SK-N-SH treated with all-trans-retinoic acid at 6 μM for 48 hours (cell line): ENCODE data around the gene FLT3LG.

Source experiments
- ATAC-seq: fragments of 200-7000 bp; cut with Tn5 transposase; 3 replicates; pipeline ENCODE4 v1.9.1; 2020; ENCODE audit warnings: mild to moderate bottlenecking, moderate library complexity
- ARNTL ChIP-seq: fragments of 450-650 bp; formaldehyde crosslinking; IDR thresholded peaks from 2 replicates; pipeline ENCODE4 v1.5.0; 2020; ENCODE audit warnings: low read depth, mild to moderate bottlenecking, moderate library complexity, borderline replicate concordance
- BACH2 ChIP-seq: fragments of 250-450 bp; sonication (Bioruptor Pico); IDR thresholded peaks from 2 replicates; pipeline ENCODE4 v1.9.0; 2021; ENCODE audit warnings: mild to moderate bottlenecking, borderline replicate concordance
- CSDC2 ChIP-seq: fragments of 250-450 bp; sonication (Bioruptor Pico); IDR thresholded peaks from 2 replicates; pipeline ENCODE4 v1.5.0; 2020; ENCODE audit warnings: mild to moderate bottlenecking, moderate library complexity
- ESRRG ChIP-seq: fragments of 250-450 bp; sonication (Bioruptor Pico); IDR thresholded peaks from 2 replicates; pipeline ENCODE4 v1.6.1; 2021; ENCODE audit warnings: mild to moderate bottlenecking
- GLIS3 ChIP-seq: fragments of 250-450 bp; sonication (Bioruptor Pico); IDR thresholded peaks from 2 replicates; pipeline ENCODE4 v1.5.0; 2020; ENCODE audit warnings: mild to moderate bottlenecking, moderate library complexity
- ISL1 ChIP-seq: fragments of 250-450 bp; sonication (Bioruptor Pico); IDR thresholded peaks from 2 replicates; pipeline ENCODE4 v2.1.2; 2022; ENCODE audit warnings: mild to moderate bottlenecking, moderate library complexity
- OSR1 ChIP-seq: fragments of 250-450 bp; sonication (Bioruptor Pico); IDR thresholded peaks from 2 replicates; pipeline ENCODE4 v1.8.0; 2022; ENCODE audit warnings: moderate library complexity, mild to moderate bottlenecking, inconsistent platforms
- PPARA ChIP-seq: fragments of 250-450 bp; sonication (Bioruptor Pico); IDR thresholded peaks from 2 replicates; pipeline ENCODE4 v1.5.0; 2020; ENCODE audit warnings: mild to moderate bottlenecking, borderline replicate concordance
- RARB ChIP-seq: fragments of 250-450 bp; sonication (Bioruptor Pico); IDR thresholded peaks from 2 replicates; pipeline ENCODE4 v1.8.0; 2021; ENCODE audit warnings: mild to moderate bottlenecking, moderate library complexity
- SNAI2 ChIP-seq: fragments of 250-450 bp; sonication (Bioruptor Pico); IDR thresholded peaks from 2 replicates; pipeline ENCODE4 v1.5.0; 2020; ENCODE audit warnings: mild to moderate bottlenecking, moderate library complexity
- TCF4 ChIP-seq: fragments of 250-450 bp; sonication (Bioruptor Pico); IDR thresholded peaks from 2 replicates; pipeline ENCODE4 v1.8.0; 2021; ENCODE audit warnings: mild to moderate bottlenecking, moderate library complexity, borderline replicate concordance
- TOX ChIP-seq: fragments of 250-450 bp; sonication (Bioruptor Pico); IDR thresholded peaks from 2 replicates; pipeline ENCODE4 v1.8.0; 2021; ENCODE audit warnings: mild to moderate bottlenecking, moderate library complexity, borderline replicate concordance
- ZC3H10 ChIP-seq: fragments of 250-450 bp; sonication (Bioruptor Pico); IDR thresholded peaks from 2 replicates; pipeline ENCODE4 v1.5.1; 2021; ENCODE audit warnings: mild to moderate bottlenecking, moderate library complexity
- ZFP3 ChIP-seq: fragments of 250-450 bp; sonication (Bioruptor Pico); IDR thresholded peaks from 2 replicates; pipeline ENCODE4 v1.5.0; 2020; ENCODE audit warnings: mild to moderate bottlenecking, moderate library complexity
- ZFP30 ChIP-seq: fragments of 450-650 bp; formaldehyde crosslinking; IDR thresholded peaks from 2 replicates; pipeline ENCODE4 v1.5.0; 2022; ENCODE audit warnings: mild to moderate bottlenecking, moderate library complexity
- ZNF565 ChIP-seq: fragments of 450-650 bp; formaldehyde crosslinking; conservative IDR thresholded peaks from 2 replicates; pipeline ENCODE4 v1.5.0; 2020; ENCODE audit warnings: low read depth, mild to moderate bottlenecking, moderate library complexity
- ZNF70 ChIP-seq: fragments of 450-650 bp; formaldehyde crosslinking; IDR thresholded peaks from 2 replicates; pipeline ENCODE4 v1.5.0; 2020; ENCODE audit warnings: mild to moderate bottlenecking, moderate library complexity
- TF ChIP-seq, protein P1 (sequence below): fragments of 250-450 bp; sonication (Bioruptor Pico); IDR thresholded peaks from 2 replicates; pipeline ENCODE4 v1.5.0; 2020; ENCODE audit warnings: mild to moderate bottlenecking, moderate library complexity
- TF ChIP-seq, protein P2 (sequence below): fragments of 250-450 bp; sonication (Bioruptor Pico); IDR thresholded peaks from 2 replicates; pipeline ENCODE4 v1.5.1; 2021; ENCODE audit warnings: mild to moderate bottlenecking, moderate library complexity
- TF ChIP-seq, protein P3 (sequence below): fragments of 250-450 bp; sonication (Bioruptor Pico); IDR thresholded peaks from 2 replicates; pipeline ENCODE4 v1.5.1; 2020; ENCODE audit warnings: low read depth, mild to moderate bottlenecking, moderate library complexity
- TF ChIP-seq, protein P4 (sequence below): fragments of 250-450 bp; sonication (Bioruptor Pico); IDR thresholded peaks from 2 replicates; pipeline ENCODE4 v1.8.0; 2020; ENCODE audit warnings: mild to moderate bottlenecking, moderate library complexity, borderline replicate concordance
- TF ChIP-seq, protein P5 (sequence below): fragments of 250-450 bp; sonication (Bioruptor Pico); IDR thresholded peaks from 2 replicates; pipeline ENCODE4 v1.8.0; 2021; ENCODE audit warnings: low read depth, mild to moderate bottlenecking, moderate library complexity, borderline replicate concordance

FLT3LG gene

DNA sequence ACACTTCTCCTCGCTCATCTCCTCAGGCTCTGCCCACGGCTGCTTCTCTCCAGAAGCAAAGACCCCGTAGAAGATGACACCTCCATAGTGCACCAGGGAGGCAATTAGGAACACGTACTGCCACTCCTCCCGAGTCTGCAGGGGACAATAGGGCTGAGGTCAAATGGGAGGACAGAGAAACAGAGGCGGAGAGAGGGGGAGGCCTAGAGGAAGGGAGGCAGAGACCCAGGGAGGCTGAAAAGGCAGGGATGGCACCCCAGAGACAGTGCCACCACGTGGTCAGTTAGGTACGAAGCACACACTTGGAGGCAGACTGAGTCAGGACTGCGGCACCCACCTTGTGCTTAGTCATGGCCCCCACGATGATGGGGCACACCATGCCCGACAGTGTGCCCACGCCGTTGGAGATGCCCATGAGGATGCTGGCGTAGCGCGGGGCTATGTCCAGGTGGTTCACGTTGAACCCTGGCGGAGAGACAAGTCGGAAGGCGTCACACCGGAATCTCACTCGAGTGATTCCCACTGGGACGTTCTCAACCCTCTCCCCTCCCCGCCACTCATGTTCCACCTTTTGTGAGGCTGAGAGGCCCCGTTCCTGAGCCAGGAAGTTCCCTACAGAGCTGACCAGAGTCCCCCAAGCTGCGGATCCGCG lies 43.2 kb upstream of the FLT3LG start (continued):
- TF ChIP-seq, protein P1, sequence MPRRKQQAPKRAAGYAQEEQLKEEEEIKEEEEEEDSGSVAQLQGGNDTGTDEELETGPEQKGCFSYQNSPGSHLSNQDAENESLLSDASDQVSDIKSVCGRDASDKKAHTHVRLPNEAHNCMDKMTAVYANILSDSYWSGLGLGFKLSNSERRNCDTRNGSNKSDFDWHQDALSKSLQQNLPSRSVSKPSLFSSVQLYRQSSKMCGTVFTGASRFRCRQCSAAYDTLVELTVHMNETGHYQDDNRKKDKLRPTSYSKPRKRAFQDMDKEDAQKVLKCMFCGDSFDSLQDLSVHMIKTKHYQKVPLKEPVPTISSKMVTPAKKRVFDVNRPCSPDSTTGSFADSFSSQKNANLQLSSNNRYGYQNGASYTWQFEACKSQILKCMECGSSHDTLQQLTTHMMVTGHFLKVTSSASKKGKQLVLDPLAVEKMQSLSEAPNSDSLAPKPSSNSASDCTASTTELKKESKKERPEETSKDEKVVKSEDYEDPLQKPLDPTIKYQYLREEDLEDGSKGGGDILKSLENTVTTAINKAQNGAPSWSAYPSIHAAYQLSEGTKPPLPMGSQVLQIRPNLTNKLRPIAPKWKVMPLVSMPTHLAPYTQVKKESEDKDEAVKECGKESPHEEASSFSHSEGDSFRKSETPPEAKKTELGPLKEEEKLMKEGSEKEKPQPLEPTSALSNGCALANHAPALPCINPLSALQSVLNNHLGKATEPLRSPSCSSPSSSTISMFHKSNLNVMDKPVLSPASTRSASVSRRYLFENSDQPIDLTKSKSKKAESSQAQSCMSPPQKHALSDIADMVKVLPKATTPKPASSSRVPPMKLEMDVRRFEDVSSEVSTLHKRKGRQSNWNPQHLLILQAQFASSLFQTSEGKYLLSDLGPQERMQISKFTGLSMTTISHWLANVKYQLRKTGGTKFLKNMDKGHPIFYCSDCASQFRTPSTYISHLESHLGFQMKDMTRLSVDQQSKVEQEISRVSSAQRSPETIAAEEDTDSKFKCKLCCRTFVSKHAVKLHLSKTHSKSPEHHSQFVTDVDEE (CRISPR knock-in tag) = no peak
- no peak for TF ChIP-seq BACH2
- TF ChIP-seq, all 23 proteins: peak for 0

DNA sequence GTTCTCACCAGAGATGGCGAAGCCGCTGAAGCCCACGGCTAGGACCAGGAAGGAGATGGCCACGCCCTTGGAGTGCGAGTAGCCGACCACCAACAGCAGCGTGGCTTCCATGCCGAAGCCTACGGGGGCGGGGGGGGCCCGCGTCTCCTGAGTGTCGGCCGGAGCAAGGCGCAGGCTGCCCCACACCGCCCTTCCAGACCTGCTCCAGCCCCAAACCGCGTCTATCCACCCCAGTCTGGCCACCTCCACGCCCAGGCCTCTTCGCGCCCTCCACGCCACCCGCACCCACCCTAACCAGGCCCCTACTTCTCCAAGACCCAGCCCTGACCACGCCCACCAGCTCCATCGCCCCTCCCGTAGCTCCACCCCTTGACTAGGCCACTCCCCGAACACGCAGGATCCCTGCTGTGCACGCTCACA lies 42.7 kb upstream of the FLT3LG start:
- TF ChIP-seq TOX = no peak
- TF ChIP-seq ISL1 (CRISPR knock-in tag) = no peak
- TF ChIP-seq ZNF70 (CRISPR knock-in tag) = no peak
- TF ChIP-seq, protein P2, sequence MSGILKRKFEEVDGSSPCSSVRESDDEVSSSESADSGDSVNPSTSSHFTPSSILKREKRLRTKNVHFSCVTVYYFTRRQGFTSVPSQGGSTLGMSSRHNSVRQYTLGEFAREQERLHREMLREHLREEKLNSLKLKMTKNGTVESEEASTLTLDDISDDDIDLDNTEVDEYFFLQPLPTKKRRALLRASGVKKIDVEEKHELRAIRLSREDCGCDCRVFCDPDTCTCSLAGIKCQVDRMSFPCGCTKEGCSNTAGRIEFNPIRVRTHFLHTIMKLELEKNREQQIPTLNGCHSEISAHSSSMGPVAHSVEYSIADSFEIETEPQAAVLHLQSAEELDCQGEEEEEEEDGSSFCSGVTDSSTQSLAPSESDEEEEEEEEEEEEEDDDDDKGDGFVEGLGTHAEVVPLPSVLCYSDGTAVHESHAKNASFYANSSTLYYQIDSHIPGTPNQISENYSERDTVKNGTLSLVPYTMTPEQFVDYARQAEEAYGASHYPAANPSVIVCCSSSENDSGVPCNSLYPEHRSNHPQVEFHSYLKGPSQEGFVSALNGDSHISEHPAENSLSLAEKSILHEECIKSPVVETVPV (CRISPR knock-in tag) = no peak
- TF ChIP-seq CSDC2 (CRISPR knock-in tag) = no peak
- no peak for TF ChIP-seq ARNTL
- no peak for TF ChIP-seq RARB (CRISPR knock-in tag)
- TF ChIP-seq ZC3H10 (CRISPR knock-in tag) = no peak
- no peak for TF ChIP-seq SNAI2 (CRISPR knock-in tag)
- ATAC-seq = peak; percentile 40; the same call in 2 of the 3 replicates

DNA sequence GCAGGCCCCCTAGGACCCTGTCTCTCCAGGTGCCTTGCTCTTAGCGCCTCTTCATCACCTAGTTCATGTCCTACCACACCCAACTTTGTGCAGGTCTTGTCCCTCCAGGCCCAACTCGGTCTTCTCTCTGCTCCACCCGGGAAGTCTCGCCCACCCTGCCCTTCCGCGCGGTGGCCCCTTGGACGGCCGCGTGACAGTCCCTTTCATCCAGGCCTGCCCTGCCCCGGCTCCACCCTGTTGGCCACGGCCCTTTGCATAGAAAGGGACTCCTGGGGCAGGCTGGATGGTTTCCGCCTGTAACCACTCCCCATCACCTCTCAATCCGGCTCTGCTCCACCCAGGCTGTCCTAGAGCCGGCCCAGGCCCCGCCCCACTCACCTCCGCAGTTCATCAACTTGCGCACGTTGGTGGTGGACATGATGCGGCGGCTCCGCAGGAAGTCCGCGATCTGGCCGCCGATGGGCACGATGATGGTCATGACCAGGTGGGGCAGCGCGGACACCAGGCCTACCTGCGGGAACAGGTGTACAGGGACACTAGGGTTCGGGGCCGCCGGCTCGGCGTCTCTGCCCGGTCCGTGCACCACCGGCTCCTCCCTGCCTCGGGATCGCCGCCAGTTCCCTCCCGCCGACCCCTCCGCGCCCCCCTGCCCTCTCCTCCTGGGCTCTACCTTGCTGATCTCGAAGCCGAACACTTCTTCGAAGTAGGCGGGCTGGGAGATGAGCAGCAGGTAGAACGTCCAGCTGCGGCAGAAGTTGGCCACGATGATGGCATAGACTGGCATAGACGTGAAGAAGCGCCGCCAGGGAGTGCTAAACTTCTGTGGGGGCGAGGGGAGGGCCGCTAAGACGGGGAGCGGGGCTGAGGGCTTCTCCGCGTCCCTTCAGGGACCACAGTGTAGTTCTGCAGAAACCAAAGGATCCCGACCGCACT lies 41.6 kb upstream of the FLT3LG start:
- TF ChIP-seq ZNF70 (CRISPR knock-in tag) (no peak), ZFP30 (CRISPR knock-in tag) (no peak), BACH2 (no peak), ZNF565 (CRISPR knock-in tag) (no peak), ESRRG (CRISPR knock-in tag) (no peak), ZFP3 (CRISPR knock-in tag) (no peak), TOX (no peak), TCF4 (no peak), RARB (CRISPR knock-in tag) (no peak), GLIS3 (no peak), PPARA (CRISPR knock-in tag) (no peak), SNAI2 (CRISPR knock-in tag) (no peak), OSR1 (CRISPR knock-in tag) (no peak)
- TF ChIP-seq, protein P3, sequence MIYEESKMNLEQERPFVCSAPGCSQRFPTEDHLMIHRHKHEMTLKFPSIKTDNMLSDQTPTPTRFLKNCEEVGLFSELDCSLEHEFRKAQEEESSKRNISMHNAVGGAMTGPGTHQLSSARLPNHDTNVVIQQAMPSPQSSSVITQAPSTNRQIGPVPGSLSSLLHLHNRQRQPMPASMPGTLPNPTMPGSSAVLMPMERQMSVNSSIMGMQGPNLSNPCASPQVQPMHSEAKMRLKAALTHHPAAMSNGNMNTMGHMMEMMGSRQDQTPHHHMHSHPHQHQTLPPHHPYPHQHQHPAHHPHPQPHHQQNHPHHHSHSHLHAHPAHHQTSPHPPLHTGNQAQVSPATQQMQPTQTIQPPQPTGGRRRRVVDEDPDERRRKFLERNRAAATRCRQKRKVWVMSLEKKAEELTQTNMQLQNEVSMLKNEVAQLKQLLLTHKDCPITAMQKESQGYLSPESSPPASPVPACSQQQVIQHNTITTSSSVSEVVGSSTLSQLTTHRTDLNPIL (CRISPR knock-in tag) = no peak
- TF ChIP-seq, protein P4, sequence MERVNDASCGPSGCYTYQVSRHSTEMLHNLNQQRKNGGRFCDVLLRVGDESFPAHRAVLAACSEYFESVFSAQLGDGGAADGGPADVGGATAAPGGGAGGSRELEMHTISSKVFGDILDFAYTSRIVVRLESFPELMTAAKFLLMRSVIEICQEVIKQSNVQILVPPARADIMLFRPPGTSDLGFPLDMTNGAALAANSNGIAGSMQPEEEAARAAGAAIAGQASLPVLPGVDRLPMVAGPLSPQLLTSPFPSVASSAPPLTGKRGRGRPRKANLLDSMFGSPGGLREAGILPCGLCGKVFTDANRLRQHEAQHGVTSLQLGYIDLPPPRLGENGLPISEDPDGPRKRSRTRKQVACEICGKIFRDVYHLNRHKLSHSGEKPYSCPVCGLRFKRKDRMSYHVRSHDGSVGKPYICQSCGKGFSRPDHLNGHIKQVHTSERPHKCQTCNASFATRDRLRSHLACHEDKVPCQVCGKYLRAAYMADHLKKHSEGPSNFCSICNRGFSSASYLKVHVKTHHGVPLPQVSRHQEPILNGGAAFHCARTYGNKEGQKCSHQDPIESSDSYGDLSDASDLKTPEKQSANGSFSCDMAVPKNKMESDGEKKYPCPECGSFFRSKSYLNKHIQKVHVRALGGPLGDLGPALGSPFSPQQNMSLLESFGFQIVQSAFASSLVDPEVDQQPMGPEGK (CRISPR knock-in tag) = no peak
- TF ChIP-seq, protein P1 (CRISPR knock-in tag) = no peak
- TF ChIP-seq, protein P5, sequence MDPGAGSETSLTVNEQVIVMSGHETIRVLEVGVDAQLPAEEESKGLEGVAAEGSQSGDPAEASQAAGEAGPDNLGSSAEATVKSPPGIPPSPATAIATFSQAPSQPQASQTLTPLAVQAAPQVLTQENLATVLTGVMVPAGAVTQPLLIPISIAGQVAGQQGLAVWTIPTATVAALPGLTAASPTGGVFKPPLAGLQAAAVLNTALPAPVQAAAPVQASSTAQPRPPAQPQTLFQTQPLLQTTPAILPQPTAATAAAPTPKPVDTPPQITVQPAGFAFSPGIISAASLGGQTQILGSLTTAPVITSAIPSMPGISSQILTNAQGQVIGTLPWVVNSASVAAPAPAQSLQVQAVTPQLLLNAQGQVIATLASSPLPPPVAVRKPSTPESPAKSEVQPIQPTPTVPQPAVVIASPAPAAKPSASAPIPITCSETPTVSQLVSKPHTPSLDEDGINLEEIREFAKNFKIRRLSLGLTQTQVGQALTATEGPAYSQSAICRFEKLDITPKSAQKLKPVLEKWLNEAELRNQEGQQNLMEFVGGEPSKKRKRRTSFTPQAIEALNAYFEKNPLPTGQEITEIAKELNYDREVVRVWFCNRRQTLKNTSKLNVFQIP = no peak
- no peak for ATAC-seq
